HCT116 (cell line): ENCODE data around the gene SULT6B1.

Source experiments
- EZH2 ChIP-seq: fragments of 200-600 bp; sonication (generic); IDR thresholded peaks from 2 replicates; pipeline ENCODE4 v1.6.1; 2017; ENCODE audit warnings: antibody characterized with exemption, mixed run types
- TF ChIP-seq, protein P1 (sequence below), 3 experiments: fragments of 200-600 bp in 1 of 3; sonication (generic) in 1 of 3; IDR thresholded peaks in 2 of 3; conservative IDR thresholded peaks in 1 of 3; 2 replicates each; pipeline ENCODE4 v1.5.1; 2012 to 2017; ENCODE audit warnings: low read depth in 2 of 3, low read length in 2 of 3, antibody characterized with exemption in 1 of 3, borderline replicate concordance in 1 of 3, control low read depth in 1 of 3, mild to moderate bottlenecking in 1 of 3, mixed read lengths in 1 of 3, mixed run types in 1 of 3, moderate library complexity in 1 of 3; ENCODE audit not compliant: insufficient read depth in 1 of 3
- TF ChIP-seq, protein P2 (sequence below): IDR thresholded peaks from 2 replicates; pipeline ENCODE4 v1.6.1; 2012; ENCODE audit warnings: low read depth

DNA sequence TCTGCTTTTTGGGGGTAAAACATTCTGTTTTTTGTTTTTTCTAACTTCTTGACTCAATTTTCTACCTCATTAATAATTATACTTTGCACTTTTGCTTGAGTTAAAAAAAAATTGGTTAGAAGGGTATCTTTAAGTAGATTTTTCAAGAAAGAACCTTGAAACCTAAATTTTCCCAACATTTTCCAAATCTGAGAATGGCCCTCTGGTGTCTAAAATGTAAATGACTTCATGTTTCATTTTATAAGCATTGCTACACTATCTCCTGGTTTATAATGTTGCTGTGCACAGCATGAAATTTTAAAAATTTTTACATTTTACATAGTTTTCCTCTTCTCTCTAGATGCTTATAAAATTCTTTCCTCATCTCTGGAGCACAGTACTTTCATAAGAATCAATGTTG lies 45.9 kb downstream of the SULT6B1 start:
- TF ChIP-seq, protein P1, sequence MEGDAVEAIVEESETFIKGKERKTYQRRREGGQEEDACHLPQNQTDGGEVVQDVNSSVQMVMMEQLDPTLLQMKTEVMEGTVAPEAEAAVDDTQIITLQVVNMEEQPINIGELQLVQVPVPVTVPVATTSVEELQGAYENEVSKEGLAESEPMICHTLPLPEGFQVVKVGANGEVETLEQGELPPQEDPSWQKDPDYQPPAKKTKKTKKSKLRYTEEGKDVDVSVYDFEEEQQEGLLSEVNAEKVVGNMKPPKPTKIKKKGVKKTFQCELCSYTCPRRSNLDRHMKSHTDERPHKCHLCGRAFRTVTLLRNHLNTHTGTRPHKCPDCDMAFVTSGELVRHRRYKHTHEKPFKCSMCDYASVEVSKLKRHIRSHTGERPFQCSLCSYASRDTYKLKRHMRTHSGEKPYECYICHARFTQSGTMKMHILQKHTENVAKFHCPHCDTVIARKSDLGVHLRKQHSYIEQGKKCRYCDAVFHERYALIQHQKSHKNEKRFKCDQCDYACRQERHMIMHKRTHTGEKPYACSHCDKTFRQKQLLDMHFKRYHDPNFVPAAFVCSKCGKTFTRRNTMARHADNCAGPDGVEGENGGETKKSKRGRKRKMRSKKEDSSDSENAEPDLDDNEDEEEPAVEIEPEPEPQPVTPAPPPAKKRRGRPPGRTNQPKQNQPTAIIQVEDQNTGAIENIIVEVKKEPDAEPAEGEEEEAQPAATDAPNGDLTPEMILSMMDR (IDR thresholded peaks at IDR 0.05 in 2 of 3, conservative IDR thresholded peaks at IDR 0.05 in 1 of 3; ENCODE audit: borderline replicate concordance in 1 of 3, insufficient read depth in 1 of 3, low read depth in 2 of 3, low read length in 2 of 3) = peak in 1 of 3 experiments; percentile 29; a peak in 2 of 6 replicates
- TF ChIP-seq, protein P2, sequence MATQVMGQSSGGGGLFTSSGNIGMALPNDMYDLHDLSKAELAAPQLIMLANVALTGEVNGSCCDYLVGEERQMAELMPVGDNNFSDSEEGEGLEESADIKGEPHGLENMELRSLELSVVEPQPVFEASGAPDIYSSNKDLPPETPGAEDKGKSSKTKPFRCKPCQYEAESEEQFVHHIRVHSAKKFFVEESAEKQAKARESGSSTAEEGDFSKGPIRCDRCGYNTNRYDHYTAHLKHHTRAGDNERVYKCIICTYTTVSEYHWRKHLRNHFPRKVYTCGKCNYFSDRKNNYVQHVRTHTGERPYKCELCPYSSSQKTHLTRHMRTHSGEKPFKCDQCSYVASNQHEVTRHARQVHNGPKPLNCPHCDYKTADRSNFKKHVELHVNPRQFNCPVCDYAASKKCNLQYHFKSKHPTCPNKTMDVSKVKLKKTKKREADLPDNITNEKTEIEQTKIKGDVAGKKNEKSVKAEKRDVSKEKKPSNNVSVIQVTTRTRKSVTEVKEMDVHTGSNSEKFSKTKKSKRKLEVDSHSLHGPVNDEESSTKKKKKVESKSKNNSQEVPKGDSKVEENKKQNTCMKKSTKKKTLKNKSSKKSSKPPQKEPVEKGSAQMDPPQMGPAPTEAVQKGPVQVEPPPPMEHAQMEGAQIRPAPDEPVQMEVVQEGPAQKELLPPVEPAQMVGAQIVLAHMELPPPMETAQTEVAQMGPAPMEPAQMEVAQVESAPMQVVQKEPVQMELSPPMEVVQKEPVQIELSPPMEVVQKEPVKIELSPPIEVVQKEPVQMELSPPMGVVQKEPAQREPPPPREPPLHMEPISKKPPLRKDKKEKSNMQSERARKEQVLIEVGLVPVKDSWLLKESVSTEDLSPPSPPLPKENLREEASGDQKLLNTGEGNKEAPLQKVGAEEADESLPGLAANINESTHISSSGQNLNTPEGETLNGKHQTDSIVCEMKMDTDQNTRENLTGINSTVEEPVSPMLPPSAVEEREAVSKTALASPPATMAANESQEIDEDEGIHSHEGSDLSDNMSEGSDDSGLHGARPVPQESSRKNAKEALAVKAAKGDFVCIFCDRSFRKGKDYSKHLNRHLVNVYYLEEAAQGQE = no peak
- no peak for TF ChIP-seq EZH2
